Fibroblast of lung (primary cell): ENCODE measurements around the gene TSHZ2. TPM values are rescaled to one million over a fixed set of nuclear protein-coding genes. Genes with fewer than 3 reads are reported as not detected.

Experiments used
- DNase-seq, 2 donors: peaks; one replicate each; pipeline versions ENCODE4 v3.0.0 to v3.0.0-alpha.2; 2010; ENCODE audit warnings: low read depth in 2 of 2
- H2AFZ ChIP-seq: 2 replicates; pipeline ENCODE4 v1.5.1; 2012; ENCODE audit warnings: low read length, control low read depth, inconsistent platforms
- H3K27ac ChIP-seq: 2 replicates; pipeline ENCODE4 v1.5.1; 2011; ENCODE audit warnings: low read length, control low read depth; ENCODE audit not compliant: insufficient read depth
- H3K27me3 ChIP-seq: 2 replicates; pipeline ENCODE4 v1.5.1; 2011; ENCODE audit warnings: mild to moderate bottlenecking, low read length; ENCODE audit not compliant: control insufficient read depth, insufficient read depth
- H3K36me3 ChIP-seq: 2 replicates; pipeline ENCODE4 v1.5.1; 2011; ENCODE audit warnings: low read length; ENCODE audit not compliant: control insufficient read depth, insufficient read depth
- H3K4me1 ChIP-seq: 2 replicates; pipeline ENCODE4 v1.5.1; 2011; ENCODE audit warnings: low read length; ENCODE audit not compliant: control insufficient read depth, insufficient read depth; ENCODE audit errors: extremely low read depth
- H3K4me2 ChIP-seq: 2 replicates; pipeline ENCODE4 v1.5.1; 2011; ENCODE audit warnings: low read length, control low read depth; ENCODE audit not compliant: insufficient read depth; ENCODE audit errors: extremely low read depth
- H3K4me3 ChIP-seq, 4 experiments: fragments of 200-600 bp in 1 of 4; sonication (generic) in 1 of 4; replicated peaks in 1 of 4; 2 replicates each; pipeline ENCODE4 v1.5.1; 2011 to 2016; ENCODE audit warnings: low read length in 4 of 4, low read depth in 3 of 4, mild to moderate bottlenecking in 3 of 4, control low read depth in 2 of 4, inconsistent platforms in 1 of 4, mixed read lengths in 1 of 4; ENCODE audit not compliant: insufficient read depth in 1 of 4; ENCODE audit errors: control extremely low read depth in 1 of 4
- H3K79me2 ChIP-seq: 2 replicates; pipeline ENCODE4 v1.5.1; 2012; ENCODE audit warnings: mild to moderate bottlenecking, low read length, inconsistent platforms; ENCODE audit not compliant: control insufficient read depth, insufficient read depth
- H3K9ac ChIP-seq: 2 replicates; pipeline ENCODE4 v1.5.1; 2011; ENCODE audit warnings: mild to moderate bottlenecking, low read length, control low read depth; ENCODE audit not compliant: insufficient read depth
- H3K9me3 ChIP-seq: 2 replicates; pipeline ENCODE4 v1.5.1; 2012; ENCODE audit warnings: low read depth, low read length; ENCODE audit not compliant: control insufficient read depth, insufficient read depth
- H4K20me1 ChIP-seq: 2 replicates; pipeline ENCODE4 v1.5.1; 2011; ENCODE audit warnings: low read length; ENCODE audit not compliant: control insufficient read depth, insufficient read depth; ENCODE audit errors: extremely low read depth
- EZH2 ChIP-seq: IDR thresholded peaks from 2 replicates; pipeline ENCODE4 v1.5.1; 2012; ENCODE audit warnings: low read length, control low read depth, mild to moderate bottlenecking; ENCODE audit errors: missing control alignments
- polyA plus RNA-seq, 2 donors: library from polyadenylated mRNA; depleted of rRNA in 1 of 2; stranded (reverse) in 1 of 2; unstranded in 1 of 2; fragments of >200 nt; gene quantifications; 2 replicates each; pipeline ENCODE4 v1.2.1, GENCODE V29; 2011 to 2012; ENCODE audit warnings: missing spikeins in 1 of 2
- total RNA-seq: library from RNA; depleted of rRNA; stranded (reverse); fragments of >200 nt; gene quantifications from 2 replicates; pipeline ENCODE4 v1.2.1, GENCODE V29; 2014
- TF ChIP-seq, protein P1 (sequence below), 2 donors: IDR thresholded peaks in 1 of 2; conservative IDR thresholded peaks in 1 of 2; 1 replicate in 1 of 2; 2 replicates in 1 of 2; pipeline ENCODE4 v1.5.1; 2011 to 2012; ENCODE audit warnings: low read length in 2 of 2, control low read depth in 1 of 2, inconsistent platforms in 1 of 2, low read depth in 1 of 2, mild to moderate bottlenecking in 1 of 2

TSHZ2 gene
- total and polyA plus RNA-seq, 2 donors (not counting 1 experiment from before 2014, with no cell fraction given): 0.15 to 2.6 TPM

DNA sequence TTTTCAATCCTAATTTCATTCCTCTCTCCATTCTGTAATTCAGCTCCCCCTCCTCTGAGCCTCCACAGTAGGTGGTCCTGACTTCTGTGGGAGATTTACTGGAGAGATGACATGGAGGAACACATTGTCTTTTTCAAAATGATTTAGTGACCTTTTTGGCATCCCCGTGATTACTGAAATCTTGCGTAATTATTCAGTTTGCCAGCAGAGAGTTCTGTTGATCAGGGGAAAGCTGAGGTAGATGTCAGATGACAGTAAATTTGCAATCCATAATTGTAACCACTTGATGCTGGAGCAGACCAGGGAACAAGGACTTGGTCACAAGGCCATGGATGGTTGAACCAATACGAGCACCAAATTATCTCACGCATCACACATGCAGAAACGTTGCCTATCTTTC is 302.2 kb downstream of the TSHZ2 start:
- Histone ChIP-seq H4K20me1 (no peaks in the 10 kb centered on the region), H3K27me3 (no peaks in the 10 kb centered on the region), H3K4me1 (no peaks in the 10 kb centered on the region), H3K36me3 (no peaks in the 10 kb centered on the region), H3K4me2 (no peak overlapping the region), H3K9me3 (no peaks in the 10 kb centered on the region), H2AFZ (no peak overlapping the region), H3K9ac (no peak overlapping the region), H3K4me3 (no peak overlapping the region), H3K79me2 (no peaks in the 10 kb centered on the region), H3K27ac (no peak overlapping the region)
- TF ChIP-seq EZH2: no peak
- TF ChIP-seq, protein P1, sequence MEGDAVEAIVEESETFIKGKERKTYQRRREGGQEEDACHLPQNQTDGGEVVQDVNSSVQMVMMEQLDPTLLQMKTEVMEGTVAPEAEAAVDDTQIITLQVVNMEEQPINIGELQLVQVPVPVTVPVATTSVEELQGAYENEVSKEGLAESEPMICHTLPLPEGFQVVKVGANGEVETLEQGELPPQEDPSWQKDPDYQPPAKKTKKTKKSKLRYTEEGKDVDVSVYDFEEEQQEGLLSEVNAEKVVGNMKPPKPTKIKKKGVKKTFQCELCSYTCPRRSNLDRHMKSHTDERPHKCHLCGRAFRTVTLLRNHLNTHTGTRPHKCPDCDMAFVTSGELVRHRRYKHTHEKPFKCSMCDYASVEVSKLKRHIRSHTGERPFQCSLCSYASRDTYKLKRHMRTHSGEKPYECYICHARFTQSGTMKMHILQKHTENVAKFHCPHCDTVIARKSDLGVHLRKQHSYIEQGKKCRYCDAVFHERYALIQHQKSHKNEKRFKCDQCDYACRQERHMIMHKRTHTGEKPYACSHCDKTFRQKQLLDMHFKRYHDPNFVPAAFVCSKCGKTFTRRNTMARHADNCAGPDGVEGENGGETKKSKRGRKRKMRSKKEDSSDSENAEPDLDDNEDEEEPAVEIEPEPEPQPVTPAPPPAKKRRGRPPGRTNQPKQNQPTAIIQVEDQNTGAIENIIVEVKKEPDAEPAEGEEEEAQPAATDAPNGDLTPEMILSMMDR (conservative IDR thresholded peaks at IDR 0.05 in 1 of 2, IDR thresholded peaks at IDR 0.05 in 1 of 2; ENCODE audit: low read depth in 1 of 2, low read length in 2 of 2): no peak
- no peak for DNase-seq

DNA sequence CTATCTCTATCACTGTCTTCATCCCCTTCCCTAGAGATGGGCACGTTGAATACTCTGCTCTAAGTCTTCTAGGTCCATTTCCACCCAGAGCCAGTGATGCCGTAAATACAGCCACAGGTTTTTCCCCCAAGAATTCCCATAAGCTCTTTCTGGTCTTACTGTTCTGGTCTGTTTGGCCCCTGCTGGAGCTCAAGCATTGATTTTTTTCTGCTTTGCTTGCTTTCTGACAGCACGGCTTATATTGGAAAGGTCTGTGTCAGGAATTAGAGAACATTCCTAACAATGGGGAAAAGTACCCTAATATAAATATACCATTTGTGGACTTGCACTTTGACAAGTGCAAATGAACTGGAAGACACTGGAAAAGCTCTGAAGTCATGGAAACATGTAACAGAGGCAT is 302.6 kb downstream of the TSHZ2 start:
- no peaks in the 10 kb centered on the region for H3K79me2 ChIP-seq
- H3K4me3 ChIP-seq: no peak overlapping the region
- no peak overlapping the region for H3K27ac ChIP-seq
- no peaks in the 10 kb centered on the region for H4K20me1 ChIP-seq
- H2AFZ ChIP-seq: no peak overlapping the region
- H3K36me3 ChIP-seq: no peaks in the 10 kb centered on the region
- no peak overlapping the region for H3K4me2 ChIP-seq
- H3K4me1 ChIP-seq: no peaks in the 10 kb centered on the region
- no peak for DNase-seq
- H3K9ac ChIP-seq: no peak overlapping the region
- H3K9me3 ChIP-seq: no peaks in the 10 kb centered on the region
- no peak for TF ChIP-seq EZH2
- TF ChIP-seq, protein P1 (conservative IDR thresholded peaks at IDR 0.05 in 1 of 2, IDR thresholded peaks at IDR 0.05 in 1 of 2; ENCODE audit: low read depth in 1 of 2, low read length in 2 of 2): no peak
- no peaks in the 10 kb centered on the region for H3K27me3 ChIP-seq

DNA sequence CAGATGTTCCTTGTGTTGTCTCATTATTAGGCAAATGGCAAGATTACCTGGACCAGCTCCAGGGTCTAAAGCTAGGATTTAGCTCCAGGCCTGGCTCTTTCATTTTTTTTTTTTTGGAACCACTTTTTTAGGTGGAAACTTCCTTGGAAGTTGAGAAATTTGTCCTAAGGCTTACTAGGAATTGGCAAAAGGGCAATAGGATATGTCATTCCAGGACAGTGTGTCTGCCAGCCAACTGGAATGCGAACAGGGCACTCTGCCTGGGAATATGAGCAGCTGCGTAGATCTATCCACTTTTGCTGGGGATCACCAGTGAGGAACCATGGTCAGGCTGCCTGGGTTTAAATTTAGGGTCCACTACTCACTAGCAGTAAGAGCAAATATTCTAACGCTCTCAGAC is 304.0 kb downstream of the TSHZ2 start:
- Histone ChIP-seq H3K79me2 (no peaks in the 10 kb centered on the region), H2AFZ (no peak overlapping the region), H3K4me3 (no peak overlapping the region), H4K20me1 (no peaks in the 10 kb centered on the region), H3K36me3 (no peaks in the 10 kb centered on the region), H3K9me3 (no peaks in the 10 kb centered on the region), H3K4me2 (no peak overlapping the region), H3K27ac (no peak overlapping the region), H3K27me3 (no peaks in the 10 kb centered on the region), H3K4me1 (no peaks in the 10 kb centered on the region), H3K9ac (no peak overlapping the region)
- TF ChIP-seq EZH2: no peak
- TF ChIP-seq, protein P1 (conservative IDR thresholded peaks at IDR 0.05 in 1 of 2, IDR thresholded peaks at IDR 0.05 in 1 of 2; ENCODE audit: low read depth in 1 of 2, low read length in 2 of 2): no peak
- DNase-seq: no peak
